DND-41 (cell line): ENCODE measurements around the gene LIME1.

ENCODE experiments used
- ATAC-seq: fragments of 200-7000 bp; cut with Tn5 transposase; 3 replicates; pipeline ENCODE4 v1.9.1; 2021; ENCODE audit warnings: low read depth; ENCODE audit not compliant: insufficient read depth
- DNase-seq: peaks from one replicate; pipeline ENCODE4 v3.0.0-alpha.2; 2020
- H2AFZ ChIP-seq: 2 replicates; pipeline ENCODE4 v1.6.0; 2012; ENCODE audit warnings: low read depth, low read length
- H3K27ac ChIP-seq: 2 replicates; pipeline ENCODE4 v1.5.1; 2012; ENCODE audit warnings: low read length, inconsistent platforms
- H3K27me3 ChIP-seq: fragments of 200-600 bp; sonication (generic); 2 replicates; pipeline ENCODE4 v1.6.0; 2012; ENCODE audit warnings: low read length, mild to moderate bottlenecking, inconsistent platforms; ENCODE audit not compliant: insufficient read depth, poor library complexity
- H3K36me3 ChIP-seq: 2 replicates; pipeline ENCODE4 v1.5.1; 2012; ENCODE audit warnings: low read length, inconsistent platforms; ENCODE audit not compliant: insufficient read depth
- H3K4me1 ChIP-seq: 2 replicates; pipeline ENCODE4 v1.5.1; 2012; ENCODE audit warnings: mild to moderate bottlenecking, low read length; ENCODE audit not compliant: insufficient read depth
- H3K4me2 ChIP-seq: 2 replicates; pipeline ENCODE4 v1.6.0; 2012; ENCODE audit warnings: mild to moderate bottlenecking, moderate library complexity, low read length, inconsistent platforms; ENCODE audit not compliant: insufficient read depth
- H3K4me3 ChIP-seq, 2 experiments: fragments of 200-600 bp in 1 of 2; shearing (Covaris generic) in 1 of 2; 2 replicates each; pipeline ENCODE4 v1.5.1; 2012 to 2016; ENCODE audit warnings: inconsistent platforms in 2 of 2, low read length in 2 of 2, mild to moderate bottlenecking in 2 of 2, low read depth in 1 of 2, moderate library complexity in 1 of 2
- H3K79me2 ChIP-seq: 2 replicates; pipeline ENCODE4 v1.6.0; 2012; ENCODE audit warnings: low read length, inconsistent platforms; ENCODE audit not compliant: insufficient read depth
- H3K9ac ChIP-seq: 2 replicates; pipeline ENCODE4 v1.6.0; 2012; ENCODE audit warnings: low read depth, mild to moderate bottlenecking, inconsistent platforms, low read length, moderate library complexity
- H3K9me3 ChIP-seq: 2 replicates; pipeline ENCODE4 v1.5.1; 2012; ENCODE audit warnings: low read length, moderate library complexity, mild to moderate bottlenecking, inconsistent platforms; ENCODE audit not compliant: insufficient read depth, severe bottlenecking
- H4K20me1 ChIP-seq: 2 replicates; pipeline ENCODE4 v1.6.0; 2012; ENCODE audit warnings: low read length; ENCODE audit not compliant: insufficient read depth
- EZH2 ChIP-seq: IDR thresholded peaks from 3 replicates; pipeline ENCODE4 v1.6.1; 2012; ENCODE audit warnings: borderline replicate concordance, low read depth, mild to moderate bottlenecking, moderate library complexity, low read length, inconsistent platforms; ENCODE audit not compliant: severe bottlenecking
- TF ChIP-seq, protein P1 (sequence below): IDR thresholded peaks from 2 replicates; pipeline ENCODE4 v1.5.1; 2012; ENCODE audit warnings: borderline replicate concordance, low read length, moderate library complexity, mild to moderate bottlenecking; ENCODE audit not compliant: poor library complexity, severe bottlenecking; ENCODE audit errors: extremely low read depth

The LIME1 gene

DNA sequence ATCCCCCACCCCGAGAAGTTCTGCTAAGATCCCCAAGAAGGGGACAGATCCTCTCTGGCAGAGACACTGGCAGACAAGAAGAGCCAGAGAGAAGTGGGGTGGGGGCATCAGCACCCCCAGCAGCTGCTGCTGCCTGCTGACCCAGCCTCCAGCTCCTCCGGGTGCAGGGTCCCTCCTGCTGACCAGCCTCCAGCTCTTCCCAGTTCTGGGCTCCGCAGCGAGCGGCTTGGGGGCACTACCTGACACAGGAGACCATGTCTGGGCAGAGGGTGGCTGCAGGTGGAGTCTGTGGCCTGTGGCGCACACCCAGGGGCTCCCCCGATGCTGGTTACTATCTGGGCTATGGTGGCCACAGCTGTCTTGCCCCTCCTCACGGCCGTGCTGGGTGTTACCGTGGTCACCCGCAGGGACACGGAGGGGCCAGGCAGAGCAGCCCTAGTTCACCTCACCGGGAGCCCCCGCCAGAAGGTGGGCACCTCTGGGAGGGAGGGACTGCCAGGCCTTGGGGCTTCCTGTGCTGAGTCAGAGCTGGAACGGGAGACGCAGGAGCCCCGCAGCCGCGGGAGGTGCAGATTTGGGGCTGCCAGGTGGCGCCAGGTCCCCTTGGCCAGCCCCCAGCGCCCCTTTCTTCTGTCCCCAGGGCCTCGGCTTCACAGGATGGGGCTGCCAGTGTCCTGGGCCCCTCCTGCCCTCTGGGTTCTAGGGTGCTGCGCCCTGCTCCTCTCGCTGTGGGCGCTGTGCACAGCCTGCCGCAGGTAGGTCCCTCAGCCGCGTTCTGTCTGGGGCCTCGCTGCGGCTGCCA lies 630 bp downstream of the LIME1 start:
- Histone ChIP-seq H3K79me2 (peaks cover 24% of the 10 kb centered on the region), H3K4me3 (no peak overlapping the region), H3K9ac (no peak overlapping the region), H3K27me3 (no peaks in the 10 kb centered on the region), H3K9me3 (no peaks in the 10 kb centered on the region), H3K4me2 (no peak overlapping the region), H3K27ac (no peak overlapping the region), H3K36me3 (peaks cover 78% of the 10 kb centered on the region), H2AFZ (no peak overlapping the region), H3K4me1 (peaks cover 22% of the 10 kb centered on the region), H4K20me1 (peaks cover 61% of the 10 kb centered on the region)
- DNase-seq, result peak; percentile 41
- TF ChIP-seq EZH2, result no peak
- TF ChIP-seq, protein P1, sequence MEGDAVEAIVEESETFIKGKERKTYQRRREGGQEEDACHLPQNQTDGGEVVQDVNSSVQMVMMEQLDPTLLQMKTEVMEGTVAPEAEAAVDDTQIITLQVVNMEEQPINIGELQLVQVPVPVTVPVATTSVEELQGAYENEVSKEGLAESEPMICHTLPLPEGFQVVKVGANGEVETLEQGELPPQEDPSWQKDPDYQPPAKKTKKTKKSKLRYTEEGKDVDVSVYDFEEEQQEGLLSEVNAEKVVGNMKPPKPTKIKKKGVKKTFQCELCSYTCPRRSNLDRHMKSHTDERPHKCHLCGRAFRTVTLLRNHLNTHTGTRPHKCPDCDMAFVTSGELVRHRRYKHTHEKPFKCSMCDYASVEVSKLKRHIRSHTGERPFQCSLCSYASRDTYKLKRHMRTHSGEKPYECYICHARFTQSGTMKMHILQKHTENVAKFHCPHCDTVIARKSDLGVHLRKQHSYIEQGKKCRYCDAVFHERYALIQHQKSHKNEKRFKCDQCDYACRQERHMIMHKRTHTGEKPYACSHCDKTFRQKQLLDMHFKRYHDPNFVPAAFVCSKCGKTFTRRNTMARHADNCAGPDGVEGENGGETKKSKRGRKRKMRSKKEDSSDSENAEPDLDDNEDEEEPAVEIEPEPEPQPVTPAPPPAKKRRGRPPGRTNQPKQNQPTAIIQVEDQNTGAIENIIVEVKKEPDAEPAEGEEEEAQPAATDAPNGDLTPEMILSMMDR, result no peak
- ATAC-seq, result no peak

DNA sequence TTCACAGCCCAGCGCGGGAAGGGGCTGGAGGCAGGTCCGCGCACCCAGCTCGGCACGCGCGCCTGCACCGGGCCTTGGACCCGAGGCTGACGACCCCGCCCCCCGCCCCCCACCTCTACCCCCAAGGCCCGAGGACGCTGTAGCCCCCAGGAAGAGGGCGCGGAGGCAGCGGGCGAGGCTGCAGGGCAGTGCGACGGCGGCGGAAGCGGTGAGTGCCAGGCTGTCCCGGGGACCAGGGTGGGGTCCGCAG lies 1.2 kb downstream of the LIME1 start:
- TF ChIP-seq, protein P1, result no peak
- TF ChIP-seq EZH2, result no peak
- Histone ChIP-seq H3K79me2 (peaks cover 20% of the 10 kb centered on the region), H3K36me3 (peaks cover 79% of the 10 kb centered on the region), H3K27ac (no peak overlapping the region), H4K20me1 (peaks cover 56% of the 10 kb centered on the region), H3K27me3 (no peaks in the 10 kb centered on the region), H2AFZ (no peak overlapping the region), H3K9ac (no peak overlapping the region), H3K9me3 (no peaks in the 10 kb centered on the region), H3K4me3 (no peak overlapping the region), H3K4me1 (peaks cover 22% of the 10 kb centered on the region), H3K4me2 (no peak overlapping the region)
- ATAC-seq (no peak), DNase-seq (no peak)

DNA sequence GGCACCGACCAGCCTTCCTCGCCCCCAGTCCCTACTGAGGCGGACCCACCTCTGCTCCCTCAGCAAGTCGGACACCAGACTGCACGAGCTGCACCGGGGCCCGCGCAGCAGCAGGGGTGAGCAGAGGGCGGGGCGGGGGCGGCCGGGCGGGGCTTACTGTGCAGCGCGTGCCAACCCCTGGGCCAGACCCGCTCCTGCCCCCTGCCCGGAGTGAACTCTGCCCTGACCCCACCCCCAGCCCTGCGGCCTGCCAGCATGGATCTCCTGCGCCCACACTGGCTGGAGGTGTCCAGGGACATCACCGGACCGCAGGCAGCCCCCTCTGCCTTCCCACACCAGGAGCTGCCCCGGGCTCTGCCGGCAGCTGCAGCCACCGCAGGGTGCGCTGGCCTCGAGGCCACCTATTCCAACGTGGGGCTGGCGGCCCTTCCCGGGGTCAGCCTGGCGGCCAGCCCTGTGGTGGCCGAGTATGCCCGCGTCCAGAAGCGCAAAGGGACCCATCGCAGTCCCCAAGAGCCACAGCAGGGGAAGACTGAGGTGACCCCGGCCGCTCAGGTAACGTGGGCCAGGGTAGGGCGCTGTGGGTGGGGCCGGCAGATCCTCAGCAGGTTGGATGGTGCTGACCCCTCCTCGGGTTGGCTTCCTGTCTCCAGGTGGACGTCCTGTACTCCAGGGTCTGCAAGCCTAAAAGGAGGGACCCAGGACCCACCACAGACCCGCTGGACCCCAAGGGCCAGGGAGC lies 1.7 kb downstream of the LIME1 start:
- no peak for DNase-seq
- H3K27ac ChIP-seq, result no peak overlapping the region

More for the DNA sequence above, 1.7 kb downstream of the LIME1 start:
- Histone ChIP-seq H3K4me2 (no peak overlapping the region), H4K20me1 (peaks cover 53% of the 10 kb centered on the region), H3K36me3 (peaks cover 77% of the 10 kb centered on the region), H3K9ac (no peak overlapping the region), H3K4me3 (no peak overlapping the region), H2AFZ (no peak overlapping the region), H3K9me3 (no peaks in the 10 kb centered on the region), H3K27me3 (no peaks in the 10 kb centered on the region), H3K4me1 (peaks cover 22% of the 10 kb centered on the region), H3K79me2 (peaks cover 15% of the 10 kb centered on the region)
- TF ChIP-seq EZH2, result no peak
- TF ChIP-seq, protein P1, result no peak
- ATAC-seq, result no peak
